Peyer's patch (tissue), 4 donors: ENCODE data around the gene NCKAP5.

ENCODE experiments used
- POLR2A ChIP-seq, 2 donors: fragments of 450-650 bp; IDR thresholded peaks; one replicate each; pipeline ENCODE4 v1.5.1; 2017; ENCODE audit warnings: antibody characterized with exemption in 2 of 2, mild to moderate bottlenecking in 2 of 2, moderate library complexity in 2 of 2
- TF ChIP-seq, protein P1 (sequence below), 6 experiments: fragments of 450-650 bp in 4 of 6; fragments of 200-600 bp in 2 of 6; sonication (generic) in 1 of 6; IDR thresholded peaks; one replicate each; pipeline ENCODE4 v1.5.1; 2017 to 2019; ENCODE audit warnings: antibody characterized with exemption in 6 of 6, mild to moderate bottlenecking in 3 of 6, moderate library complexity in 1 of 6

DNA sequence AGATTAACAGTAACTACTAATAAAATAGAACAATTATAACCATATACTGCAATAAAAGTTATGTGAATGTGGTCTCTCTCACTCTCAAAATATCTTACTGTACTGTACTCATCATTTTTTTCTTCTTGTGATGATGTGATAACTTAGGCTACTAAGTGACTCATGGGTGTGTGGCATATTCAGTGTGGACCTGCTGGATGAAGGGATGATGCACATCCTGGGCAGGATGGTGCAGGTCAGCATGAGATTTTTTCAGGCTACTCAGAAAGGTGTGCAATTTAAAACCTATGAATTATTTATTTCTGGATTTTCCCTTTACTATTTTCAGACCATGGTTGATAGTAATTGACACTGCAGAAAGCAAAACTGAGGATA lies 90.7 kb downstream of the NCKAP5 start:
- TF ChIP-seq, protein P1, sequence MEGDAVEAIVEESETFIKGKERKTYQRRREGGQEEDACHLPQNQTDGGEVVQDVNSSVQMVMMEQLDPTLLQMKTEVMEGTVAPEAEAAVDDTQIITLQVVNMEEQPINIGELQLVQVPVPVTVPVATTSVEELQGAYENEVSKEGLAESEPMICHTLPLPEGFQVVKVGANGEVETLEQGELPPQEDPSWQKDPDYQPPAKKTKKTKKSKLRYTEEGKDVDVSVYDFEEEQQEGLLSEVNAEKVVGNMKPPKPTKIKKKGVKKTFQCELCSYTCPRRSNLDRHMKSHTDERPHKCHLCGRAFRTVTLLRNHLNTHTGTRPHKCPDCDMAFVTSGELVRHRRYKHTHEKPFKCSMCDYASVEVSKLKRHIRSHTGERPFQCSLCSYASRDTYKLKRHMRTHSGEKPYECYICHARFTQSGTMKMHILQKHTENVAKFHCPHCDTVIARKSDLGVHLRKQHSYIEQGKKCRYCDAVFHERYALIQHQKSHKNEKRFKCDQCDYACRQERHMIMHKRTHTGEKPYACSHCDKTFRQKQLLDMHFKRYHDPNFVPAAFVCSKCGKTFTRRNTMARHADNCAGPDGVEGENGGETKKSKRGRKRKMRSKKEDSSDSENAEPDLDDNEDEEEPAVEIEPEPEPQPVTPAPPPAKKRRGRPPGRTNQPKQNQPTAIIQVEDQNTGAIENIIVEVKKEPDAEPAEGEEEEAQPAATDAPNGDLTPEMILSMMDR (IDR thresholded peaks at IDR 0.05), result no peak
- no peak for TF ChIP-seq POLR2A (IDR thresholded peaks at IDR 0.05)
